GM10847 (cell line): ENCODE results near the gene JAKMIP1.

Source experiments
- POLR2A ChIP-seq: IDR thresholded peaks from 2 replicates; pipeline ENCODE4 v1.6.1; 2011; ENCODE audit not compliant: insufficient read length; ENCODE audit errors: extremely low read depth

JAKMIP1 gene

GRCh38 chr4:6221851-6222760, 21.8 kb upstream of the JAKMIP1 start:
- no peak for TF ChIP-seq POLR2A

DNA sequence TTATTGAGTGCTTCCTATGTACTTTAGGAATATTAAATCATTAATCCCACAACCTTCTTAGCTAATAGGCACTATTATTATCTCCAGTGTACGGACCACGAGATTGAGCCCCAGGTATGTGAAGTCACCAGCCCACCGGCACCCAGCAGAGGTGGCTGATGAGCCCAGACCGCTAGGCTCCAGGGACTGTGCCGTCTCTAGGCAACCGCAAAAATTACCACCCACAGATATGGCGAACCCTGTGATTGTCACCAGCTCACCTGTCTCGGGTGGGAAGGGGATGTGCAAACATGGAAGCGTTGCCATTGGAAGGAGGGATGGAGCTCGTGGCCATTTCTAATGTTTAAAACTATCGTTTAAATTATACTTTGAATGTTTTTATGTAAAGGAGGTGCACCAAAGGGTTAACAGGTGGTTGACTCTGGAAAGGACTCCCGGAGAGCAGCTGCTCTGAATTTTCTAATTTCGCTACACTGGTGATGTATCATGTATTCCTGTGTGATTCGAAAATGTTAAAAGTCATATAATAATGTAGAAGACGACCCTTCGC, 21.0 kb upstream of the JAKMIP1 start:
- TF ChIP-seq POLR2A, result no peak

- TF ChIP-seq POLR2A, result no peak
Observed at GRCh38 chr4:6217716-6218381, 17.5 kb upstream of the JAKMIP1 start.

- TF ChIP-seq POLR2A, result no peak
Observed at GRCh38 chr4:6216588-6216987, 16.2 kb upstream of the JAKMIP1 start.

DNA sequence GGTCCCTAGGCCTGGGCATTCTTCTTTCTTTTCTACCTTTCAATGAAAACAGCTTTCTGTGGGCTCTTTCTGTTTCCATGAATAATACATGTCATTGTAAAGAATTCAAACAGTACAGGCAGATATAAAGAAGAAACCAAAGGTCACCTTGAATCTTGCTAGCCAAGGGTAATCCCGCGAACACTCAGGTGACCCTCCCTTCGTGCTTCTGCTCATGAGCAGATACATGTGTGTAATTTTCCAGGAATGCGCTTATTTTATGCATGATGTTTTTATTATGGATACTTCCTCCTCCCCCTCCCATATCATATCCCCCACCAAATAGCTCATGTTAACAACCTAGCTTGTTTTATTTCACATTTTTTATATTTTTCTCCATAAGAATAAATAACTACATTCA, 9.6 kb upstream of the JAKMIP1 start:
- TF ChIP-seq POLR2A, result no peak

- no peak for TF ChIP-seq POLR2A
Observed at GRCh38 chr4:6208416-6208815, 8.1 kb upstream of the JAKMIP1 start.

DNA sequence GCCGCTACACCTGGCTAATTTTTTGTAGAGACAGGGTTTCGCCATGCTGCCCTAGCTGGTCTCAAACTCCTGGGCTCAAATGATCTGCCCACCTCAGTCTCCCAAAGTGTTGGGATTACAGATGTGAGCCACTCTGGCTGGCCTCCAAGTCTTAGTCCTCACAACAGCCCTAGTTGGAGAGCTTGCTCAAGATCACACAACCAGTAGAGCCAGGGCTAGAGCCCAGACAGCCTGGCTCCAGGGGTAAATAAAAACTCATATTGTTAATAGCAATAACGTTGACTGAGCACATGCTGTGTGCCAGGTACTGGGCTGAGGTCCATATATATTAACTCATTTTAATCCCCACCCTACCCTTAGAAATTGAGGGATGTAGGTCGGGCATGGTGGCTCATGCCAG, 7.3 kb upstream of the JAKMIP1 start:
- TF ChIP-seq POLR2A, result no peak

- no peak for TF ChIP-seq POLR2A
Observed at GRCh38 chr4:6206771-6207290, 6.5 kb upstream of the JAKMIP1 start.

GRCh38 chr4:6205973-6206372, 5.6 kb upstream of the JAKMIP1 start:
- TF ChIP-seq POLR2A, result no peak

- no peak for TF ChIP-seq POLR2A
Observed at GRCh38 chr4:6205567-6205931, 5.2 kb upstream of the JAKMIP1 start.

- TF ChIP-seq POLR2A, result no peak
Observed at GRCh38 chr4:6204871-6205566, 4.7 kb upstream of the JAKMIP1 start.

DNA sequence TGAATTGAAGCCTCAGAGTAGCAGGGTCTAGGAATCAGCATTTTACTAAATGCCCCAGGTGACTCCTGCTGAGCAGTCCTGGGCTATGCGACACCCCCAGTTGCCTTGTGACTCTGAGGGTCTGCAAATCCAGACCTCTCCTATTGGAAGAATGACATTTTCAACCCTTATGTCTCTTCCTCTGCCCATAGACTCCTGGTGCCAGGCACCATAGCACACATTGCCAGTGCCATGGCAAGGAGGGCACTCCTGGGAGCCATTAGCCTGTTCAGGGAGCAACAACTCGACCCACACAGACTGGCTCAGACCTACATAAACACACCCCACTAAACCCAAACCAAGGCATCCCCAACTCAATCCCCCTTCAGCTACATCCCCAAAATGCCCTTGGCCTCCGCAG, 3.7 kb upstream of the JAKMIP1 start:
- no peak for TF ChIP-seq POLR2A

DNA sequence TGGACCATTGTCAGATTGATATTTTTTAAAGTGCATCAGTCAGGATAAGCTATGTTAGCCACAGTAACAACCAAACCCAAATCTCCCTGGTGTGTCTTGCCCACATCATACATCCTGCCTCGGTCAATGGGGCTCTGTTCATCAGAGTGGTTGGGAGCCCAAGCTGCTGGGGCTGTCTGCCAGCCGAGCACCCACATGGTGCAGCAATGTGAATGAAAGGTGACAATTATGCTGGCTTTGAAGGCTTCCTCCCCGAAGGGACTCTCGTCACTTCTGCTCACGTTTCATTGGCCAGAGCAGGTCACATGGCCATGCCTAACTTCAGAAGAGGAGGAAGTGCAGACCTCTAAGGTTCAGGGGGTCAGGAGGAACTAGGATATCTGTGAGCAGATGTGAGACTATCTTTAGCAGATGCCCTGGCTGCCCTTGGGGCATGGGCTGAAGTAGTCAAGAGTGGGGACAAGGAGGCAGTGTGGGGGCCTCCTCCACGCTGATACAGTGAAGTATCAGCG, 1.3 kb upstream of the JAKMIP1 start:
- no peak for TF ChIP-seq POLR2A

- TF ChIP-seq POLR2A, result no peak
Observed at GRCh38 chr4:6200922-6201362, 593 bp upstream of the JAKMIP1 start.

- no peak for TF ChIP-seq POLR2A
Observed at GRCh38 chr4:6199422-6199921, 877 bp downstream of the JAKMIP1 start.

DNA sequence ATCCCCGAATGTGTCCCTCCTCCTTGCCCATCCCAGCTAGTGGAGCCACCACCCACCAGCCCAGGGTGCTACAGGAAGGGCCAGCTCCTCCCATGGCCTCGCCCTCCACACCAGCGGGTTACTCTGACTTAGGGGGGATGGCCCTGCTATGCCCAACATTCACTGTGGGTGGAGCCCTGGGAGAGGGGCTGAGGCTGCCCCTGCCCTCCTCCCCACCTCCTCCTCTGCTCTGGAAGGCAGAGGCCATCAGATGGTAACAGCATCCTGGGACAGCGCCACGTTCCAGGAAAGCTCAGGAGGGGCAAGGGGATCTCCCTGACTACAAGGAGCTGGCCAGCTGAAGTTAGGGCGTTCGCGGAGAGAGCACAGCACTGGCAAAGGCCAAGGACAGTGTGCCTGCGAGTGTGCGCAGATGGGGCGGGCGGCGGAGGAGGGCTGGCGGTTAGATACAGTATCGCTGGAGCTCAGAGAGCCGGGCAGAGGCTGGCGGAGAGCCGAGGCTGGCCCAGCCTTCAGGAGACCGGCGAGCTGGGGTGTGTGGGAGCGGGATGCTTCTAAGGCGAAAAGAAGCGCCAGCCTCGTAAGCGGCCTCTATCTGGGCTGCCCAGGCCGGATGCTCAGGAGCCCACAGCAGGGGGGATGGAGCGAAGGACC, 1.5 kb downstream of the JAKMIP1 start:
- no peak for TF ChIP-seq POLR2A
